Smooth muscle cell (in vitro differentiated cells): ENCODE data around the gene TCF3. TPM values are rescaled to one million over a fixed set of nuclear protein-coding genes. Genes with fewer than 3 reads are reported as not detected.

Source experiments
- DNase-seq: peaks from one replicate; lab custom pipeline; 2025; ENCODE audit not compliant: unreplicated experiment; lab: John Stamatoyannopoulos, UW
- H2AFZ ChIP-seq: fragments of 200-600 bp; sonication (generic); 2 replicates; pipeline ENCODE4 v1.6.0; 2016; ENCODE audit warnings: antibody characterized with exemption, low read depth, mild to moderate bottlenecking
- H3F3A ChIP-seq: fragments of 200-600 bp; sonication (generic); 2 replicates; pipeline ENCODE4 v1.6.0; 2017; ENCODE audit warnings: antibody characterized with exemption, low read depth
- H3K27ac ChIP-seq: fragments of 200-600 bp; sonication (generic); 2 replicates; pipeline ENCODE4 v1.5.1; 2016; ENCODE audit warnings: low read depth, mild to moderate bottlenecking
- H3K27me3 ChIP-seq: fragments of 200-600 bp; sonication (generic); 2 replicates; pipeline ENCODE4 v1.6.1; 2016; ENCODE audit warnings: low read depth, mild to moderate bottlenecking
- H3K36me3 ChIP-seq: fragments of 200-600 bp; sonication (generic); 2 replicates; pipeline ENCODE4 v1.5.1; 2016; ENCODE audit warnings: low read depth
- H3K4me1 ChIP-seq: fragments of 200-600 bp; sonication (generic); 2 replicates; pipeline ENCODE4 v1.5.1; 2016; ENCODE audit warnings: low read depth
- H3K4me2 ChIP-seq: fragments of 200-600 bp; sonication (generic); 2 replicates; pipeline ENCODE4 v1.6.0; 2016; ENCODE audit warnings: mild to moderate bottlenecking
- H3K4me3 ChIP-seq: fragments of 200-600 bp; sonication (generic); 2 replicates; pipeline ENCODE4 v1.5.1; 2016; ENCODE audit warnings: mild to moderate bottlenecking
- H3K79me2 ChIP-seq: fragments of 200-600 bp; sonication (generic); 2 replicates; pipeline ENCODE4 v1.6.0; 2016; ENCODE audit warnings: low read depth, mild to moderate bottlenecking
- H3K9ac ChIP-seq: fragments of 200-600 bp; sonication (generic); 2 replicates; pipeline ENCODE4 v1.6.0; 2016; ENCODE audit warnings: low read depth
- H3K9me3 ChIP-seq: fragments of 200-600 bp; sonication (generic); replicated peaks from 2 replicates; pipeline ENCODE4 v1.5.1; 2016; ENCODE audit warnings: low read depth
- H4K20me1 ChIP-seq: fragments of 200-600 bp; sonication (generic); 2 replicates; pipeline ENCODE4 v1.6.0; 2016; ENCODE audit warnings: low read depth
- CTCF ChIP-seq: fragments of 200-600 bp; sonication (generic); IDR thresholded peaks from 2 replicates; pipeline ENCODE4 v1.5.1; 2017; ENCODE audit warnings: borderline replicate concordance, mild to moderate bottlenecking, antibody characterized with exemption; ENCODE audit not compliant: insufficient read depth, poor library complexity, severe bottlenecking
- WGBS: methylation state at CpG from one replicate; pipeline ENCODE4 v1.1.7; 2016; ENCODE audit warnings: low lambda C conversion rate; 5-methylcytosine and 5-hydroxymethylcytosine counted together
- polyA plus RNA-seq: library from polyadenylated mRNA; unstranded; fragments of >200 nt; fragmentation: Nextera tagmentation; extraction: Ambion mirVana; gene quantifications from 2 replicates; pipeline ENCODE4 v1.2.1, GENCODE V29; 2016
- total RNA-seq: library from RNA; depleted of rRNA; stranded (reverse); fragments of >200 nt; gene quantifications from 2 replicates; pipeline ENCODE4 v1.2.3, GENCODE V29; 2014

The TCF3 gene
- total and polyA plus RNA-seq, 2 experiments from 2014 or later = 89.0 to 150 TPM

- Histone ChIP-seq H4K20me1 (no peaks in the 10 kb centered on the region), H3K27me3 (peaks cover 68% of the 10 kb centered on the region), H3K4me2 (no peak overlapping the region), H3K9ac (no peak overlapping the region), H3F3A (no peaks in the 10 kb centered on the region), H3K27ac (no peak overlapping the region), H3K4me1 (peaks cover 7% of the 10 kb centered on the region), H2AFZ (no peak overlapping the region), H3K79me2 (no peaks in the 10 kb centered on the region), H3K36me3 (no peaks in the 10 kb centered on the region), H3K4me3 (no peak overlapping the region), H3K9me3 (no peaks in the 10 kb centered on the region)
- WGBS = 75% methylated on average over 15 of the region's 16 CpGs
- no peak for TF ChIP-seq CTCF
- DNase-seq = no peak
Measured at GRCh38 chr19:1673645-1674292, 21.4 kb upstream of the TCF3 start.

GRCh38 chr19:1672769-1673644, 20.6 kb upstream of the TCF3 start:
- Histone ChIP-seq H3K27ac (no peak overlapping the region), H3K4me2 (peak overlapping the region; percentile 86), H3F3A (no peaks in the 10 kb centered on the region), H2AFZ (no peak overlapping the region), H4K20me1 (no peaks in the 10 kb centered on the region), H3K79me2 (no peaks in the 10 kb centered on the region), H3K36me3 (no peaks in the 10 kb centered on the region), H3K27me3 (peaks cover 68% of the 10 kb centered on the region), H3K4me3 (no peak overlapping the region), H3K4me1 (peaks cover 11% of the 10 kb centered on the region), H3K9me3 (no peaks in the 10 kb centered on the region), H3K9ac (no peak overlapping the region)
- DNase-seq = no peak
- TF ChIP-seq CTCF = no peak
- 89% methylated on average over 33 of the region's 33 CpGs for WGBS

GRCh38 chr19:1672038-1672768, 19.8 kb upstream of the TCF3 start:
- Histone ChIP-seq H3K9me3 (no peaks in the 10 kb centered on the region), H3F3A (no peaks in the 10 kb centered on the region), H3K27me3 (peaks cover 68% of the 10 kb centered on the region), H3K4me3 (peak overlapping the region; percentile 46), H3K79me2 (no peaks in the 10 kb centered on the region), H2AFZ (peak overlapping the region; percentile 69), H3K27ac (no peak overlapping the region), H3K9ac (no peak overlapping the region), H3K4me2 (peak overlapping the region; percentile 86), H3K36me3 (no peaks in the 10 kb centered on the region), H3K4me1 (peaks cover 11% of the 10 kb centered on the region), H4K20me1 (no peaks in the 10 kb centered on the region)
- 17% methylated on average over 32 of the region's 57 CpGs for WGBS
- TF ChIP-seq CTCF = peak; percentile 72
- DNase-seq = no peak
